H1 (cell line): Measurements from ENCODE around the gene PERCC1. TPM values are rescaled to one million over a fixed set of nuclear protein-coding genes. Genes with fewer than 3 reads are reported as not detected.

Source experiments
- ASH2L ChIP-seq: fragments of 200-600, 300-600 bp; sonication (generic); IDR thresholded peaks from one replicate; pipeline ENCODE4 v1.7.1; 2017; ENCODE audit warnings: low read length
- BACH1 ChIP-seq: IDR thresholded peaks from 2 replicates; pipeline ENCODE4 v1.6.1; 2012; ENCODE audit warnings: low read length, improper control_type of control experiment
- BRCA1 ChIP-seq: IDR thresholded peaks from 2 replicates; pipeline ENCODE4 v1.6.1; 2012; ENCODE audit warnings: low read depth, low read length, improper control_type of control experiment
- CEBPB ChIP-seq: IDR thresholded peaks from 2 replicates; pipeline ENCODE4 v1.6.1; 2012; ENCODE audit warnings: low read depth, low read length
- EGR1 ChIP-seq: IDR thresholded peaks from 2 replicates; pipeline ENCODE4 v1.6.1; 2011; ENCODE audit warnings: low read depth, low read length, borderline replicate concordance
- HDAC2 ChIP-seq, 2 experiments: fragments of 300-600 bp in 1 of 2; sonication (generic) in 1 of 2; IDR thresholded peaks; 2 replicates each; pipeline ENCODE4 v1.6.1; 2011 to 2012; ENCODE audit warnings: low read depth in 2 of 2, low read length in 2 of 2, mild to moderate bottlenecking in 2 of 2, moderate library complexity in 2 of 2, borderline replicate concordance in 1 of 2, inconsistent platforms in 1 of 2
- HDAC6 ChIP-seq: IDR thresholded peaks from one replicate; pipeline ENCODE4 v1.7.1; 2012; ENCODE audit warnings: low read depth, mild to moderate bottlenecking, inconsistent platforms, low read length, moderate library complexity
- JUND ChIP-seq: IDR thresholded peaks from 2 replicates; pipeline ENCODE4 v1.6.1; 2011; ENCODE audit warnings: mild to moderate bottlenecking, improper control_type of control experiment, low read length
- RNF2 ChIP-seq: fragments of 200-900, 300-1000 bp; sonication (generic); IDR thresholded peaks from 2 replicates; pipeline ENCODE4 v1.7.1; 2016; ENCODE audit warnings: borderline replicate concordance, low read depth, mild to moderate bottlenecking, antibody characterized with exemption, low read length; ENCODE audit not compliant: poor library complexity, severe bottlenecking; ENCODE audit errors: missing control alignments
- SUZ12 ChIP-seq: fragments of 200-600 bp; sonication (generic); IDR thresholded peaks from 2 replicates; pipeline ENCODE4 v1.6.1; 2012; ENCODE audit warnings: mild to moderate bottlenecking, inconsistent platforms, low read length, moderate library complexity, mixed read lengths
- polyA plus RNA-seq, 7 experiments: library from polyadenylated mRNA; depleted of rRNA in 3 of 7; stranded (reverse) in 5 of 7; unstranded in 2 of 7; fragments of >200 nt in 5 of 7; fragments of 200-250 nt in 2 of 7; gene quantifications; 1 replicate in 5 of 7; 2 replicates in 1 of 7; 4 replicates in 1 of 7; pipeline versions ENCODE4 v1.2.1 to v1.2.3, GENCODE V29; 2011 to 2013; ENCODE audit warnings: missing spikeins in 2 of 7, mixed read lengths in 2 of 7
- total RNA-seq: library from RNA; stranded (reverse); fragmentation: NEBNext Ultra II Directional; extraction: Animal tissue kit (Norgen Biotek cat#: 25700); gene quantifications from 2 replicates; pipeline ENCODE4 v1.2.1, GENCODE V29; 2021
- TF ChIP-seq, protein P1 (sequence below): fragments of 300-600 bp; sonication (generic); IDR thresholded peaks from 2 replicates; pipeline ENCODE4 v1.7.1; 2012; ENCODE audit warnings: low read length, moderate library complexity, mild to moderate bottlenecking, inconsistent platforms; ENCODE audit not compliant: insufficient replicate concordance

Gene PERCC1
- total and polyA plus RNA-seq, 2 of the 8 experiments (the other 6 are each of a cell fraction or from before 2014, with no cell fraction given): not detected

DNA sequence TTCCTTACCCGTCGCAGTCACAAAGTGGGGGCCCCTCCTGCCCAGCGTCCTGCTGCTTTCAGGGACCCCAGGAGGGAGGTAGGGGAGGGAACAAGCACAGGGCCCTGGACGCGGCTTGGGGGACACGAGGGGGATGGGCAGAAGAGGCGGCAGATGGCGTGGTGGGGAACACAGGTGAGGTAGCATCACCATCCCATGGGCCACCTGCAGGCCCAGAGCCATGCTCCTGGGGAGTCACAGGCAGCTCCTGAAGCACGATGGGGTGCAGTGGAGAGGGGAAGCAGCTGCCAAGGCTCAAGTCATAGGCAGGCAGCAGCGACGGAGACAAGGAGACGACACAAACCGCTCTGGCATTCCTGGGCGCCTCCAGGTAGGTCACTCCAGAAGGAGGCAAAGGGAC lies 27.1 kb upstream of the PERCC1 start (continued):
- TF ChIP-seq, protein P1, sequence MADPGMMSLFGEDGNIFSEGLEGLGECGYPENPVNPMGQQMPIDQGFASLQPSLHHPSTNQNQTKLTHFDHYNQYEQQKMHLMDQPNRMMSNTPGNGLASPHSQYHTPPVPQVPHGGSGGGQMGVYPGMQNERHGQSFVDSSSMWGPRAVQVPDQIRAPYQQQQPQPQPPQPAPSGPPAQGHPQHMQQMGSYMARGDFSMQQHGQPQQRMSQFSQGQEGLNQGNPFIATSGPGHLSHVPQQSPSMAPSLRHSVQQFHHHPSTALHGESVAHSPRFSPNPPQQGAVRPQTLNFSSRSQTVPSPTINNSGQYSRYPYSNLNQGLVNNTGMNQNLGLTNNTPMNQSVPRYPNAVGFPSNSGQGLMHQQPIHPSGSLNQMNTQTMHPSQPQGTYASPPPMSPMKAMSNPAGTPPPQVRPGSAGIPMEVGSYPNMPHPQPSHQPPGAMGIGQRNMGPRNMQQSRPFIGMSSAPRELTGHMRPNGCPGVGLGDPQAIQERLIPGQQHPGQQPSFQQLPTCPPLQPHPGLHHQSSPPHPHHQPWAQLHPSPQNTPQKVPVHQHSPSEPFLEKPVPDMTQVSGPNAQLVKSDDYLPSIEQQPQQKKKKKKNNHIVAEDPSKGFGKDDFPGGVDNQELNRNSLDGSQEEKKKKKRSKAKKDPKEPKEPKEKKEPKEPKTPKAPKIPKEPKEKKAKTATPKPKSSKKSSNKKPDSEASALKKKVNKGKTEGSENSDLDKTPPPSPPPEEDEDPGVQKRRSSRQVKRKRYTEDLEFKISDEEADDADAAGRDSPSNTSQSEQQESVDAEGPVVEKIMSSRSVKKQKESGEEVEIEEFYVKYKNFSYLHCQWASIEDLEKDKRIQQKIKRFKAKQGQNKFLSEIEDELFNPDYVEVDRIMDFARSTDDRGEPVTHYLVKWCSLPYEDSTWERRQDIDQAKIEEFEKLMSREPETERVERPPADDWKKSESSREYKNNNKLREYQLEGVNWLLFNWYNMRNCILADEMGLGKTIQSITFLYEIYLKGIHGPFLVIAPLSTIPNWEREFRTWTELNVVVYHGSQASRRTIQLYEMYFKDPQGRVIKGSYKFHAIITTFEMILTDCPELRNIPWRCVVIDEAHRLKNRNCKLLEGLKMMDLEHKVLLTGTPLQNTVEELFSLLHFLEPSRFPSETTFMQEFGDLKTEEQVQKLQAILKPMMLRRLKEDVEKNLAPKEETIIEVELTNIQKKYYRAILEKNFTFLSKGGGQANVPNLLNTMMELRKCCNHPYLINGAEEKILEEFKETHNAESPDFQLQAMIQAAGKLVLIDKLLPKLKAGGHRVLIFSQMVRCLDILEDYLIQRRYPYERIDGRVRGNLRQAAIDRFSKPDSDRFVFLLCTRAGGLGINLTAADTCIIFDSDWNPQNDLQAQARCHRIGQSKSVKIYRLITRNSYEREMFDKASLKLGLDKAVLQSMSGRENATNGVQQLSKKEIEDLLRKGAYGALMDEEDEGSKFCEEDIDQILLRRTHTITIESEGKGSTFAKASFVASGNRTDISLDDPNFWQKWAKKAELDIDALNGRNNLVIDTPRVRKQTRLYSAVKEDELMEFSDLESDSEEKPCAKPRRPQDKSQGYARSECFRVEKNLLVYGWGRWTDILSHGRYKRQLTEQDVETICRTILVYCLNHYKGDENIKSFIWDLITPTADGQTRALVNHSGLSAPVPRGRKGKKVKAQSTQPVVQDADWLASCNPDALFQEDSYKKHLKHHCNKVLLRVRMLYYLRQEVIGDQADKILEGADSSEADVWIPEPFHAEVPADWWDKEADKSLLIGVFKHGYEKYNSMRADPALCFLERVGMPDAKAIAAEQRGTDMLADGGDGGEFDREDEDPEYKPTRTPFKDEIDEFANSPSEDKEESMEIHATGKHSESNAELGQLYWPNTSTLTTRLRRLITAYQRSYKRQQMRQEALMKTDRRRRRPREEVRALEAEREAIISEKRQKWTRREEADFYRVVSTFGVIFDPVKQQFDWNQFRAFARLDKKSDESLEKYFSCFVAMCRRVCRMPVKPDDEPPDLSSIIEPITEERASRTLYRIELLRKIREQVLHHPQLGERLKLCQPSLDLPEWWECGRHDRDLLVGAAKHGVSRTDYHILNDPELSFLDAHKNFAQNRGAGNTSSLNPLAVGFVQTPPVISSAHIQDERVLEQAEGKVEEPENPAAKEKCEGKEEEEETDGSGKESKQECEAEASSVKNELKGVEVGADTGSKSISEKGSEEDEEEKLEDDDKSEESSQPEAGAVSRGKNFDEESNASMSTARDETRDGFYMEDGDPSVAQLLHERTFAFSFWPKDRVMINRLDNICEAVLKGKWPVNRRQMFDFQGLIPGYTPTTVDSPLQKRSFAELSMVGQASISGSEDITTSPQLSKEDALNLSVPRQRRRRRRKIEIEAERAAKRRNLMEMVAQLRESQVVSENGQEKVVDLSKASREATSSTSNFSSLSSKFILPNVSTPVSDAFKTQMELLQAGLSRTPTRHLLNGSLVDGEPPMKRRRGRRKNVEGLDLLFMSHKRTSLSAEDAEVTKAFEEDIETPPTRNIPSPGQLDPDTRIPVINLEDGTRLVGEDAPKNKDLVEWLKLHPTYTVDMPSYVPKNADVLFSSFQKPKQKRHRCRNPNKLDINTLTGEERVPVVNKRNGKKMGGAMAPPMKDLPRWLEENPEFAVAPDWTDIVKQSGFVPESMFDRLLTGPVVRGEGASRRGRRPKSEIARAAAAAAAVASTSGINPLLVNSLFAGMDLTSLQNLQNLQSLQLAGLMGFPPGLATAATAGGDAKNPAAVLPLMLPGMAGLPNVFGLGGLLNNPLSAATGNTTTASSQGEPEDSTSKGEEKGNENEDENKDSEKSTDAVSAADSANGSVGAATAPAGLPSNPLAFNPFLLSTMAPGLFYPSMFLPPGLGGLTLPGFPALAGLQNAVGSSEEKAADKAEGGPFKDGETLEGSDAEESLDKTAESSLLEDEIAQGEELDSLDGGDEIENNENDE: no peak
- TF ChIP-seq HDAC6: no peak
- TF ChIP-seq BRCA1: no peak
- TF ChIP-seq RNF2: no peak
- no peak for TF ChIP-seq CEBPB
- TF ChIP-seq JUND: no peak
- no peak for TF ChIP-seq ASH2L
- no peak for TF ChIP-seq HDAC2 (IDR thresholded peaks at IDR 0.05; ENCODE audit: borderline replicate concordance in 1 of 2, low read depth in 2 of 2, low read length in 2 of 2)
- no peak for TF ChIP-seq EGR1
- no peak for TF ChIP-seq BACH1
- TF ChIP-seq SUZ12: no peak
